Measurements from ENCODE around the gene OR10A6. TPM values are rescaled to one million over a fixed set of nuclear protein-coding genes. Genes with fewer than 3 reads are reported as not detected.

Gene OR10A6
- total and polyA plus RNA-seq, 8 donors: under 0.01 to 9.6 TPM; not detected in 6

DNA sequence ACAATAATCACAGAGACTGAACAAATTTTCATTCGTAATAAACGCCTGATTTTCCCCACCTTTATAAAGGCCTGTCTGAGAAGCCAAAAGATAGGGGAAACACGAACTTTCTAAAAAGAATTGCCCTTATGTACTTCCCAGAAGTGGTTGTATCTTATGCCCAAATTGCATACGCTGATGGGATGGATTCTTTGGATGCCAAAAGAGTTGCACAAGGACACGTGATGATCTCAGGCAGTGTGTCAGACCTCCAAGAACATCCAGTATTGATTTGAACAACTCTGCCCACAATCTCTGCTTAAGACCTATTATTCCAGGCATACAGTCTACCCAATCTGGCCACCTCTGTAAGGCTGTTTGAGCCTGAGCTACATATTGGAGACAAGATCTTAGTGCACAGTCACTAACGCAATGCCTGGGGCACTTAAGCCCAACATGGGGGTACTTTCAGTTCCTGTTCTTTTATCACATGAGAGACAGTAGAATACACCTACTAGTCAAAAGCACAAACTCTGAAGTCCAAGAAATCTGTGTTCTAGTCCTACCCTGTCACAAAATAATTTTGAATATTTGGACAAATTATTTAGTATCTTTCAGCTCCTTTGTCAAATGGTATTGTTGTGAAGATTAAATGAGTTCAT, 38.9 kb downstream of the OR10A6 start:
- H3K27me3 ChIP-seq: no peaks in the 10 kb centered on the region
- H3K4me1 ChIP-seq: peaks cover 0 to 26% (median 9%) of the 10 kb centered on the region in 4 donors
- H3K4me3 ChIP-seq: no peak overlapping the region
- no peaks in the 10 kb centered on the region for H3K9me3 ChIP-seq
- DNase-seq: no peak
- no peak for TF ChIP-seq POLR2A (IDR thresholded peaks at IDR 0.05)
- TF ChIP-seq, protein P1, sequence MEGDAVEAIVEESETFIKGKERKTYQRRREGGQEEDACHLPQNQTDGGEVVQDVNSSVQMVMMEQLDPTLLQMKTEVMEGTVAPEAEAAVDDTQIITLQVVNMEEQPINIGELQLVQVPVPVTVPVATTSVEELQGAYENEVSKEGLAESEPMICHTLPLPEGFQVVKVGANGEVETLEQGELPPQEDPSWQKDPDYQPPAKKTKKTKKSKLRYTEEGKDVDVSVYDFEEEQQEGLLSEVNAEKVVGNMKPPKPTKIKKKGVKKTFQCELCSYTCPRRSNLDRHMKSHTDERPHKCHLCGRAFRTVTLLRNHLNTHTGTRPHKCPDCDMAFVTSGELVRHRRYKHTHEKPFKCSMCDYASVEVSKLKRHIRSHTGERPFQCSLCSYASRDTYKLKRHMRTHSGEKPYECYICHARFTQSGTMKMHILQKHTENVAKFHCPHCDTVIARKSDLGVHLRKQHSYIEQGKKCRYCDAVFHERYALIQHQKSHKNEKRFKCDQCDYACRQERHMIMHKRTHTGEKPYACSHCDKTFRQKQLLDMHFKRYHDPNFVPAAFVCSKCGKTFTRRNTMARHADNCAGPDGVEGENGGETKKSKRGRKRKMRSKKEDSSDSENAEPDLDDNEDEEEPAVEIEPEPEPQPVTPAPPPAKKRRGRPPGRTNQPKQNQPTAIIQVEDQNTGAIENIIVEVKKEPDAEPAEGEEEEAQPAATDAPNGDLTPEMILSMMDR (IDR thresholded peaks at IDR 0.05): no peak
- TF ChIP-seq POLR2AphosphoS5 (IDR thresholded peaks at IDR 0.05): no peak
- intact Hi-C loops (cut with DNase I; ENCODE audit: low total_unique reads): loop anchor here (5.0 kb wide), 1 partner anchor 90 kb away; no protein-coding TSS in a partner anchor
- no peaks in the 10 kb centered on the region for H3K36me3 ChIP-seq
- 58 to 62% (median 60%) methylated on average over 6 of the region's 6 CpGs for WGBS, 5 donors
- no peak overlapping the region for H3K27ac ChIP-seq

DNA sequence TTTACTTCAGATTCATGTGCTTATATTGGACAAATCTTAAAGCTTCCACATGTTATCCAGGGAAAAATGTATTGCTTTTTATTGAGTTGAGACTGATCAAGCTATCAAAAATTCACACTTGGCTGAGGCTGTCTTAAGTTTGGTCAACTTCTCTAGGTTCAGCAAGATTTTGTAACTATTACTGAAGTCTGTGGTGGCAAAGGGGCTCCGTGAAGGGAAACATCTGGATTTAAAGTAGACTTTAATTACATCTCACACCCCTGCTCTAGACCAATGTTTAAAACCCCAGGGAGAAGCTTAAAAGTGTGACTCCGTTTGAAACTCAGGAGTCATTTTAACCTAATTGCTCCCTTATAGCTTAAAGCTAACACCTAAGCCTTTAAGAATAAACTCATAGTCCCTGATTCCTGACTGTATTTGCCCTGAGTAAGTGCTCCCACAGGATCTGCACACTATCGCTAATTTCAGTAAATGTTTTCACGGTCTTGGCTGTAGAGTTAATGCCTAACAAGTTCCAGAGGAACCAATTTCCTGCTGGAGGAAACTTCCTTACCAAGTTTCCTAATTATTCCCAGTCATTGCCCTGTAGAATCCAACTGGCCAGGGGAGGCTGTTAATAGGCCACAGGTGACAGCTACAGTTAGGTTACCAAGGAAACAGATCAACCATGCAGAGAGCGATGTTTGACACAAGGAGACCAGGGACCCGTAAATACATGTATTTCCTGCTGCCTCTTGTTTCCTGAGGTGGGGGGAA, 40.5 kb downstream of the OR10A6 start:
- Histone ChIP-seq H3K36me3 (no peaks in the 10 kb centered on the region), H3K4me3 (no peak overlapping the region), H3K4me1 (peaks cover 0 to 26% (median 9%) of the 10 kb centered on the region in 4 donors), H3K9me3 (no peaks in the 10 kb centered on the region), H3K27me3 (no peaks in the 10 kb centered on the region), H3K27ac (no peak overlapping the region)
- WGBS, 5 donors: 21 to 33% (median 26%) methylated on average over 6 of the region's 6 CpGs
- intact Hi-C loops (cut with DNase I; ENCODE audit: low total_unique reads): loop anchor here (5.0 kb wide), 1 partner anchor 92 kb away; no protein-coding TSS in a partner anchor
- TF ChIP-seq EP300 (IDR thresholded peaks at IDR 0.05): no peak
- TF ChIP-seq POLR2A (IDR thresholded peaks at IDR 0.05): no peak
- TF ChIP-seq, protein P1 (IDR thresholded peaks at IDR 0.05): no peak
- no peak for TF ChIP-seq POLR2AphosphoS5 (IDR thresholded peaks at IDR 0.05)
- no peak for DNase-seq

DNA sequence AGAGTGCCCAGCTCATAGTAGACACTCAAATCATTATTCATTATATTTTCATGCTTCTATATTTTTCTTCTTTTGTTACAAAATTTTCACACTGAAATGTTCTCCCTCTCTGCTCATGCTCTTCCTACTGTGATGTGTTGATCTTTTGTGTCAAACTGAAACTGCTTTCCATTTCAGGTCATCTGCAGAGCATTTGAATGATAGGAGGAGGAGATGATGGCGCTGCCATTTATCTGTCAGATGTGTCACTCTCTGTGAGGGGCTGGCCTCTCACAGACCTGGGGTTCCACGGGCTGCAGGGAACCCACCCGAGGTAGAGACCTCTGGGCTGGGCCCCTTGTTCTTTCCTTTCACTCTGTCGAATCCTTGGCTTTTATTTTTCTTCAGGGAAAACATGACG, 41.1 kb downstream of the OR10A6 start:
- Histone ChIP-seq H3K36me3 (no peaks in the 10 kb centered on the region), H3K9me3 (no peaks in the 10 kb centered on the region), H3K4me3 (no peak overlapping the region), H3K27ac (no peak overlapping the region), H3K4me1 (peaks cover 0 to 26% (median 9%) of the 10 kb centered on the region in 4 donors), H3K27me3 (no peaks in the 10 kb centered on the region)
- no peak for DNase-seq
- TF ChIP-seq, protein P1 (IDR thresholded peaks at IDR 0.05): no peak
- TF ChIP-seq POLR2AphosphoS5 (IDR thresholded peaks at IDR 0.05): no peak
- no peak for TF ChIP-seq EP300 (IDR thresholded peaks at IDR 0.05)
- intact Hi-C loops (cut with DNase I; ENCODE audit: low total_unique reads): loop anchor here (5.0 kb wide), 1 partner anchor 92 kb away; no protein-coding TSS in a partner anchor
- WGBS, 5 donors: 48 to 66% (median 55%) methylated on average over 5 of the region's 5 CpGs

DNA sequence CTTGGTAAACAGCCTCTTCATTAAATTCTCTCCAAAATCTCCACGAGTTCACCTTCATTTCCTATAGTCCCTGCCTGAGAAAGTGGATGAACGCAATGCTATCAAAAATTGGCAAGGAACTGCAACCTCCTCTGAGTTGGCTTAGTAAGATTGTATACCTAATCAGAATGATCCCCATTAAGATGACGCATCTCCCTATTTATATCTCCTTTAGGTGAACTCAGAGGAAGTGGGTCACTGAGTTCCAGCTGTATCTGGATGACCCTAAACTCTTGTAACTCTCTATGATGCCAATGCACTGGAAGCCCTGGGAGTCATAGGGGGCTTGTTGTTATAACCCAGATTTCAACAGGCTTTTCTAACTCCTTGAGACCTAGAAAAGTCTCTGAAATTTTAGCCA, 48.2 kb downstream of the OR10A6 start:
- no peaks in the 10 kb centered on the region for H3K36me3 ChIP-seq
- H3K4me3 ChIP-seq: no peak overlapping the region
- H3K9me3 ChIP-seq: no peaks in the 10 kb centered on the region
- peaks cover 0 to 8% (median 0%) of the 10 kb centered on the region in 3 donors for H3K27me3 ChIP-seq
- intact Hi-C loops (cut with DNase I; ENCODE audit: low total_unique reads): no loop called here
- no peak overlapping the region for H3K27ac ChIP-seq
- DNase-seq: no peak
- WGBS, 5 donors: 52 to 61% (median 59%) methylated on average over 3 of the region's 3 CpGs
- no peaks in the 10 kb centered on the region for H3K4me1 ChIP-seq
- TF ChIP-seq POLR2A (IDR thresholded peaks at IDR 0.05): no peak
- TF ChIP-seq EP300 (IDR thresholded peaks at IDR 0.05): no peak
- no peak for TF ChIP-seq POLR2AphosphoS5 (IDR thresholded peaks at IDR 0.05)
- TF ChIP-seq, protein P1 (IDR thresholded peaks at IDR 0.05): no peak

Small RNAs within 50 kb of the gene (small RNA-seq; reads per million reads assigned to genes)
- gene COX6CP5 (0 reads per million in 4 donors), gene RNU6-943P (0 reads per million in 4 donors)

Other genes starting within 250 kb of the OR10A6 start
- gene OVCH2, start 224.8 kb downstream of the OR10A6 start, total RNA-seq: 1 to 10 TPM in 1 of 5 donors, under 1 TPM in 1, not detected in 3; 0.73 to 1.8 TPM
- under 1 TPM in 1 of 3 donors, not detected in 2; 0.10 TPM for gene OVCH2, start 224.8 kb downstream of the OR10A6 start, polyA plus RNA-seq
- gene OR5P2, start 134.3 kb downstream of the OR10A6 start, total RNA-seq: 10 to 100 TPM in 1 of 5 donors, under 1 TPM in 1, not detected in 3; 0.55 to 15.2 TPM
- gene OR5P2, start 134.3 kb downstream of the OR10A6 start, polyA plus RNA-seq: not detected
- gene OR5P3, start 100.4 kb downstream of the OR10A6 start, total RNA-seq: 10 to 100 TPM in 1 of 5 donors, not detected in 4; 50.4 TPM
- not detected for gene OR5P3, start 100.4 kb downstream of the OR10A6 start, polyA plus RNA-seq
- not detected for gene OR10A3, start 10.4 kb upstream of the OR10A6 start, total RNA-seq
- gene OR10A3, start 10.4 kb upstream of the OR10A6 start, polyA plus RNA-seq: not detected
- gene NLRP10, start 34.2 kb upstream of the OR10A6 start, total RNA-seq: not detected
- not detected for gene NLRP10, start 34.2 kb upstream of the OR10A6 start, polyA plus RNA-seq
- gene EIF3F, start 56.1 kb upstream of the OR10A6 start, total RNA-seq: 100 to 1,000 TPM; 102 to 204 (median 136) TPM
- 100 to 1,000 TPM; 243 to 580 (median 328) TPM for gene EIF3F, start 56.1 kb upstream of the OR10A6 start, polyA plus RNA-seq
- 10 to 100 TPM in 1 of 5 donors, 1 to 10 TPM in 1, under 1 TPM in 2, not detected in 1; under 0.01 to 12.1 (median 2.4) TPM for gene TUB, start 149.9 kb upstream of the OR10A6 start, total RNA-seq
- 1 to 10 TPM in 2 of 3 donors, under 1 TPM in 1; 0.83 to 2.1 (median 1.4) TPM for gene TUB, start 149.9 kb upstream of the OR10A6 start, polyA plus RNA-seq
- 10 to 100 TPM in 4 of 5 donors, not detected in 1; 13.4 to 29.5 (median 16.7) TPM for gene RIC3, start 237.8 kb upstream of the OR10A6 start, total RNA-seq
- gene RIC3, start 237.8 kb upstream of the OR10A6 start, polyA plus RNA-seq: 10 to 100 TPM in 1 of 3 donors, 1 to 10 TPM in 2; 1.1 to 13.1 (median 2.3) TPM